Ovary (tissue), 3 donors: ENCODE measurements around the gene ZNF804B.

Source experiments
- CTCF ChIP-seq, 3 donors: fragments of 450-650 bp in 2 of 3; fragments of 200-600 bp in 1 of 3; IDR thresholded peaks; one replicate each; pipeline versions ENCODE4 v1.5.1 to v1.8.0; 2016 to 2022; ENCODE audit warnings: antibody characterized with exemption in 3 of 3, mild to moderate bottlenecking in 1 of 3
- EP300 ChIP-seq: sonication (generic); formaldehyde crosslinking; IDR thresholded peaks from one replicate; pipeline ENCODE4 v1.6.1; 2017; ENCODE audit warnings: antibody characterized with exemption
- POLR2A ChIP-seq: fragments of 450-650 bp; IDR thresholded peaks from one replicate; pipeline ENCODE4 v1.6.1; 2017; ENCODE audit warnings: antibody characterized with exemption, mild to moderate bottlenecking, moderate library complexity
- donor health status: DM: no; HTN: no; CAD: no.

- TF ChIP-seq CTCF (IDR thresholded peaks at IDR 0.05) (no peak), POLR2A (no peak), EP300 (no peak)
Observed at GRCh38 chr7:89332026-89332425, 572.5 kb downstream of the ZNF804B start.
